Calu3 (cell line): ENCODE measurements around the gene TMEM242. TPM values are rescaled to one million over a fixed set of nuclear protein-coding genes. Genes with fewer than 3 reads are reported as not detected.

ENCODE experiments used
- BruUV-seq: library from RNA; stranded (reverse); fragments of 400-500 nt; replicated peaks from 2 replicates; lab custom pipeline; 2021; lab: Mats Ljungman, UMichigan
- CTCF ChIA-PET: fragments of 300-600 bp; sonication (Branson Sonifier 250); formaldehyde crosslinking; loops from one replicate; lab custom pipeline; 2022; ENCODE audit warnings: antibody characterized with exemption; lab: Charles Lee
- DNase-seq: peaks from one replicate; pipeline ENCODE4 v3.0.0; 2022
- H3K27ac Mint-ChIP-seq: one replicate; pipeline ENCODE4 v1.8.0; 2022; ENCODE audit warnings: mixed read lengths; ENCODE audit not compliant: unreplicated experiment
- H3K27me3 Mint-ChIP-seq: one replicate; pipeline ENCODE4 v1.8.0; 2022; ENCODE audit warnings: mixed read lengths; ENCODE audit not compliant: unreplicated experiment
- H3K36me3 Mint-ChIP-seq: one replicate; pipeline ENCODE4 v1.8.0; 2022; ENCODE audit warnings: mild to moderate bottlenecking, moderate library complexity, mixed read lengths; ENCODE audit not compliant: insufficient read depth, unreplicated experiment
- H3K4me1 Mint-ChIP-seq: one replicate; pipeline ENCODE4 v1.8.0; 2022; ENCODE audit warnings: mild to moderate bottlenecking, low read depth, mixed read lengths; ENCODE audit not compliant: unreplicated experiment
- H3K4me3 Mint-ChIP-seq: one replicate; pipeline ENCODE4 v1.8.0; 2022; ENCODE audit warnings: mild to moderate bottlenecking, low read depth, moderate library complexity, mixed read lengths; ENCODE audit not compliant: unreplicated experiment
- H3K9me3 Mint-ChIP-seq: one replicate; pipeline ENCODE4 v1.8.0; 2022; ENCODE audit warnings: low read depth, mixed read lengths; ENCODE audit not compliant: unreplicated experiment
- CTCF ChIP-seq: fragments of 200-600 bp; IDR thresholded peaks from one replicate; pipeline ENCODE4 v1.8.0; 2022; ENCODE audit warnings: antibody characterized with exemption; ENCODE audit not compliant: unreplicated experiment
- intact Hi-C: fragments of 100-400 bp; cut with micrococcal nuclease; formaldehyde crosslinking; loops from one replicate; pipeline ENCODE4 v1.10.0; 2022; ENCODE audit not compliant: unreplicated experiment
- total RNA-seq: library from RNA; stranded (reverse); gene quantifications from 2 replicates; pipeline ENCODE4 v1.2.3, GENCODE V29; 2022

The TMEM242 gene
- total RNA-seq, 1 experiment from 2014 or later = 7.9 TPM

DNA sequence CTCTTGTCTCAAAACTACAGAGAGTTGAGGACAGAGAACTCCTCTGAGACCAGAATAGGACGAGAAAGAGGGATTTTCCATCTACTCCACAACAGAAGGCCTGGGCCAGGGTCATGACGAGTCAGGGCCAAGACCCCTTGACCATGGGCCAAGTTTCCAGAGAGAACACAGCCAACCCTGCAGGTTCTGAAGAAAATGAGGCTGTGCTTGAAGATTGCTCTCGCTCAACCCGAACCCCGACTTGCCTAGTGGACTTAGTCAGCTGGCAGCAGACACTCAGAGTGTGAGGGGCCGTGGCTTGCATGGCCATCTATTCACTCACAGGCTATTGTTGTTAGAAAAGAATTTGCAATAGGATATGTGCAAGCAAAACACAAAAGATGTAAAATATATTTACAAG, 54.5 kb downstream of the TMEM242 start:
- Mint-ChIP-seq H3K4me1 (no peaks in the 10 kb centered on the region), H3K36me3 (no peaks in the 10 kb centered on the region), H3K27ac (no peak overlapping the region), H3K27me3 (peaks cover 14% of the 10 kb centered on the region), H3K9me3 (peaks cover 9% of the 10 kb centered on the region), H3K4me3 (no peak overlapping the region)
- intact Hi-C loops = no loop called here
- TF ChIP-seq CTCF = no peak
- DNase-seq = no peak
- CTCF ChIA-PET = no interaction called here
- no TSS peak for BruUV-seq

- DNase-seq = no peak
- TF ChIP-seq CTCF = no peak
- intact Hi-C loops = no loop called here
- H3K27ac Mint-ChIP-seq = no peak overlapping the region
- peaks cover 14% of the 10 kb centered on the region for H3K27me3 Mint-ChIP-seq
- H3K36me3 Mint-ChIP-seq = no peaks in the 10 kb centered on the region
- BruUV-seq = no TSS peak
- H3K4me1 Mint-ChIP-seq = no peaks in the 10 kb centered on the region
- H3K9me3 Mint-ChIP-seq = peaks cover 9% of the 10 kb centered on the region
- H3K4me3 Mint-ChIP-seq = no peak overlapping the region
- CTCF ChIA-PET = no interaction called here
Measured at GRCh38 chr6:157268396-157268795, 54.9 kb downstream of the TMEM242 start.

DNA sequence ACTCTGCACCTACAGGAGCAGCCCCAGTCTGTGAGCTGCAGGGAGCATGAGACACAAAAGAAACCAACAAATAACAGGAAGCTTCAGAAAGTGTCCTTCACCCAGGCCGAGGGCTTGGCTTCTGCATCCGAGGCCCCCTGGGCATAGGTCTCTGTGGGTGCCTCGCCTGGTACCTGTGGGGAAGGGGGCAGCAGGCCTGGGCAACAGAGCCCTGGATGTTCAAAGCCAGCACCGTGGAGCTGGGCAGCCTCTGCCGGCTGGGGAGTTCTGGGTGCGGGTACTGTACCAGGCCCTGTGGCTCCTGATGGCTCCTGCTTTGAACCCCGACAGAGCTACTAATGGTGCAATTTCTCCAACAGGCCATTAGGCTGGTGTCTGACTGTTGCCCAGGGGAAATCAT, 55.7 kb downstream of the TMEM242 start:
- CTCF ChIA-PET = no interaction called here
- H3K27ac Mint-ChIP-seq = no peak overlapping the region
- intact Hi-C loops = no loop called here
- DNase-seq = no peak
- no TSS peak for BruUV-seq
- no peaks in the 10 kb centered on the region for H3K4me1 Mint-ChIP-seq
- H3K4me3 Mint-ChIP-seq = no peak overlapping the region
- no peak for TF ChIP-seq CTCF
- H3K27me3 Mint-ChIP-seq = peaks cover 14% of the 10 kb centered on the region
- H3K36me3 Mint-ChIP-seq = no peaks in the 10 kb centered on the region
- H3K9me3 Mint-ChIP-seq = peaks cover 9% of the 10 kb centered on the region

- intact Hi-C loops = no loop called here
- DNase-seq = no peak
- no peak overlapping the region for H3K4me3 Mint-ChIP-seq
- CTCF ChIA-PET = no interaction called here
- H3K9me3 Mint-ChIP-seq = peaks cover 9% of the 10 kb centered on the region
- H3K4me1 Mint-ChIP-seq = no peaks in the 10 kb centered on the region
- no TSS peak for BruUV-seq
- TF ChIP-seq CTCF = no peak
- H3K27me3 Mint-ChIP-seq = peaks cover 14% of the 10 kb centered on the region
- no peaks in the 10 kb centered on the region for H3K36me3 Mint-ChIP-seq
- H3K27ac Mint-ChIP-seq = no peak overlapping the region
Measured at GRCh38 chr6:157267109-157267611, 56.2 kb downstream of the TMEM242 start.
